Measurements from ENCODE around the gene XYLT1. TPM values are rescaled to one million over a fixed set of nuclear protein-coding genes. Genes with fewer than 3 reads are reported as not detected.

XYLT1 gene
- total RNA-seq, 2 donors from 2014 or later: 15.0 to 18.3 TPM

GRCh38 chr16:17475104-17475503 lies 4.3 kb upstream of the XYLT1 start:
- no peak overlapping the region for H3K27ac ChIP-seq
- H3K4me1 ChIP-seq: no peaks in the 10 kb centered on the region
- no peak for DNase-seq
- H3K36me3 ChIP-seq: no peaks in the 10 kb centered on the region
- H3K4me3 ChIP-seq: no peak overlapping the region
- TF ChIP-seq CTCF (IDR thresholded peaks at IDR 0.05): no peak
- H3K27me3 ChIP-seq: no peaks in the 10 kb centered on the region
- intact Hi-C loops (cut with DNase I): loop anchor here (5.0 kb wide), 1 partner anchor 102 kb away; no protein-coding TSS in a partner anchor
- H3K9me3 ChIP-seq: no peaks in the 10 kb centered on the region
- no peak overlapping the region for H3K9ac ChIP-seq (ENCODE audit: low read depth in 2 of 2, low read length in 2 of 2)

- Histone ChIP-seq H3K36me3 (no peaks in the 10 kb centered on the region), H3K4me3 (no peak overlapping the region), H3K27me3 (no peaks in the 10 kb centered on the region), H3K9ac (ENCODE audit: low read depth in 2 of 2, low read length in 2 of 2) (no peak overlapping the region), H3K4me1 (no peaks in the 10 kb centered on the region), H3K9me3 (no peaks in the 10 kb centered on the region), H3K27ac (no peak overlapping the region)
- intact Hi-C loops (cut with DNase I): no loop called here
- TF ChIP-seq CTCF (IDR thresholded peaks at IDR 0.05): no peak
- DNase-seq: no peak
These were observed 3.8 kb upstream of the XYLT1 start for GRCh38 chr16:17474572-17474971.

- intact Hi-C loops (cut with DNase I): no loop called here
These were observed 3.3 kb upstream of the XYLT1 start for GRCh38 chr16:17474037-17474436.

GRCh38 chr16:17471719-17472461 lies 1.1 kb upstream of the XYLT1 start:
- Histone ChIP-seq H3K27me3 (no peaks in the 10 kb centered on the region), H3K27ac (no peak overlapping the region), H3K9me3 (no peaks in the 10 kb centered on the region), H3K4me1 (peaks cover 14% of the 10 kb centered on the region), H3K4me3 (no peak overlapping the region), H3K9ac (ENCODE audit: low read depth in 2 of 2, low read length in 2 of 2) (peak overlapping the region in 1 of 2 donors; percentile 55), H3K36me3 (no peaks in the 10 kb centered on the region)
- TF ChIP-seq CTCF (IDR thresholded peaks at IDR 0.05): no peak
- intact Hi-C loops (cut with DNase I): no loop called here
- no peak for DNase-seq

More at GRCh38 chr16:17474037-17474436, 3.3 kb upstream of the XYLT1 start:
- H3K9me3 ChIP-seq: no peaks in the 10 kb centered on the region
- no peak overlapping the region for H3K4me3 ChIP-seq
- H3K27me3 ChIP-seq: no peaks in the 10 kb centered on the region
- no peak overlapping the region for H3K27ac ChIP-seq
- H3K4me1 ChIP-seq: peaks cover 4% of the 10 kb centered on the region
- H3K9ac ChIP-seq (ENCODE audit: low read depth in 2 of 2, low read length in 2 of 2): no peak overlapping the region
- H3K36me3 ChIP-seq: no peaks in the 10 kb centered on the region
- no peak for TF ChIP-seq CTCF (IDR thresholded peaks at IDR 0.05)
- DNase-seq: no peak

GRCh38 chr16:17470182-17470907 lies 415 bp downstream of the XYLT1 start:
- H3K4me1 ChIP-seq: peaks cover 14% of the 10 kb centered on the region
- H3K9ac ChIP-seq (ENCODE audit: low read depth in 2 of 2, low read length in 2 of 2): peak overlapping the region; percentile 73 to 87
- H3K27me3 ChIP-seq: no peaks in the 10 kb centered on the region
- H3K4me3 ChIP-seq: peak overlapping the region; percentile 91
- TF ChIP-seq CTCF (IDR thresholded peaks at IDR 0.05): no peak
- H3K36me3 ChIP-seq: no peaks in the 10 kb centered on the region
- DNase-seq: peak; percentile 38
- no peaks in the 10 kb centered on the region for H3K9me3 ChIP-seq
- intact Hi-C loops (cut with DNase I): no loop called here
- no peak overlapping the region for H3K27ac ChIP-seq
